K562 (cell line): ENCODE measurements around the gene SNCG. TPM values are rescaled to one million over a fixed set of nuclear protein-coding genes. Genes with fewer than 3 reads are reported as not detected.

ENCODE experiments used
- CCAR2 ChIP-seq: fragments of 200-400 bp; formaldehyde crosslinking; IDR thresholded peaks from 2 replicates; pipeline ENCODE4 v1.6.1; 2017; ENCODE audit warnings: mild to moderate bottlenecking, low read depth, low read length
- CHD1 ChIP-seq: fragments of 200-600 bp; sonication (generic); IDR thresholded peaks from one replicate; pipeline ENCODE4 v1.6.1; 2012; ENCODE audit warnings: mild to moderate bottlenecking, moderate library complexity, low read length, inconsistent platforms
- CTCF ChIP-seq, 3 experiments: IDR thresholded peaks in 2 of 3; conservative IDR thresholded peaks in 1 of 3; 2 replicates each; pipeline ENCODE4 v1.5.1; 2011 to 2012; ENCODE audit warnings: low read length in 3 of 3, mild to moderate bottlenecking in 3 of 3, control low read depth in 2 of 3, improper control_type of control experiment in 1 of 3, inconsistent platforms in 1 of 3, low read depth in 1 of 3, mixed read lengths in 1 of 3, moderate library complexity in 1 of 3; ENCODE audit not compliant: insufficient read depth in 2 of 3
- DEAF1 ChIP-seq: fragments of 450-650 bp; formaldehyde crosslinking; IDR thresholded peaks from 2 replicates; pipeline ENCODE4 v1.4.0; 2020; ENCODE audit warnings: mild to moderate bottlenecking, moderate library complexity
- FOXA3 ChIP-seq, 2 experiments: fragments of 450-650 bp in 1 of 2; sonication (generic) in 1 of 2; formaldehyde crosslinking; IDR thresholded peaks in 1 of 2; conservative IDR thresholded peaks in 1 of 2; 2 replicates each; pipeline versions ENCODE4 v1.4.0 to v1.8.0; 2020 to 2022; ENCODE audit warnings: mild to moderate bottlenecking in 2 of 2, missing genetic modification reagents in 1 of 2
- FOXP1 ChIP-seq: sonication (generic); formaldehyde crosslinking; IDR thresholded peaks from 2 replicates; pipeline ENCODE4 v1.8.0; 2022; ENCODE audit warnings: mild to moderate bottlenecking, missing genetic modification reagents
- GATAD2A ChIP-seq: fragments of 450-650 bp; IDR thresholded peaks from 2 replicates; pipeline ENCODE4 v1.6.1; 2017
- HDAC2 ChIP-seq: fragments of 450-650 bp; IDR thresholded peaks from 2 replicates; pipeline ENCODE4 v1.6.1; 2016; ENCODE audit warnings: mild to moderate bottlenecking
- HDAC8 ChIP-seq: fragments of 450-650 bp; IDR thresholded peaks from 2 replicates; pipeline ENCODE4 v1.6.1; 2016; ENCODE audit warnings: mild to moderate bottlenecking, missing genetic modification characterization, moderate library complexity, missing compliant biosample characterization
- NFE2 ChIP-seq: IDR thresholded peaks from 2 replicates; pipeline ENCODE4 v1.6.1; 2014; ENCODE audit warnings: antibody characterized with exemption, low read depth
- PATZ1 ChIP-seq: fragments of 250-450 bp; sonication (Bioruptor Pico); IDR thresholded peaks from 2 replicates; pipeline ENCODE4 v1.5.0; 2020; ENCODE audit warnings: mild to moderate bottlenecking, borderline replicate concordance
- PHF21A ChIP-seq: fragments of 450-650 bp; IDR thresholded peaks from 2 replicates; pipeline ENCODE4 v1.6.1; 2017; ENCODE audit warnings: low read depth, borderline replicate concordance
- ZNF217 ChIP-seq: sonication (generic); formaldehyde crosslinking; IDR thresholded peaks from 2 replicates; pipeline ENCODE4 v1.8.0; 2022; ENCODE audit warnings: mild to moderate bottlenecking, missing genetic modification reagents
- polyA plus RNA-seq, 8 experiments: library from polyadenylated mRNA; depleted of rRNA in 4 of 8; stranded (reverse) in 5 of 8; unstranded in 3 of 8; fragments of >200 nt; fragmentation: Nextera tagmentation in 2 of 8; fragmentation: Illumina TruSeq in 1 of 8; extraction: Ambion mirVana in 2 of 8; extraction: Trizol in 1 of 8; gene quantifications; 2 replicates each; pipeline versions ENCODE4 v1.2.1 to v1.2.3, GENCODE V29; 2011 to 2014; ENCODE audit warnings: inconsistent platforms in 1 of 8, missing spikeins in 1 of 8
- total RNA-seq, 7 experiments: library from RNA; depleted of rRNA in 6 of 7; stranded (reverse); fragments of >200 nt in 6 of 7; fragmentation: Illumina TruSeq in 2 of 7; extraction: Trizol in 2 of 7; gene quantifications; 2 replicates each; pipeline versions ENCODE4 v1.2.1 to v1.2.3, GENCODE V29; 2011 to 2021; ENCODE audit warnings: low replicate concordance in 1 of 7

SNCG gene
- total and polyA plus RNA-seq, 9 of the 15 experiments (the other 6 are each of a cell fraction or from before 2014, with no cell fraction given), result 9.8 to 146 (median 93.6) TPM

GRCh38 chr10:86958901-86959736 lies 720 bp downstream of the SNCG start (continued):
- TF ChIP-seq FOXA3 (CRISPR knock-in tag; conservative IDR thresholded peaks at IDR 0.05 in 1 of 2, IDR thresholded peaks at IDR 0.05 in 1 of 2) (no peak), CHD1 (no peak), NFE2 (peak; percentile 93), PATZ1 (no peak), FOXP1 (no peak), ZNF217 (CRISPR knock-in tag) (no peak), PHF21A (0 out of 2 replicates have a peak, but pooled peaks have one; percentile 21), HDAC8 (no peak), HDAC2 (peak; percentile 65; the same call in 1 of the 2 replicates), DEAF1 (CRISPR knock-in tag) (no peak), GATAD2A (0 out of 2 replicates have a peak, but pooled peaks have one; percentile 29), CCAR2 (no peak), CTCF (IDR thresholded peaks at IDR 0.05 in 2 of 3, conservative IDR thresholded peaks at IDR 0.05 in 1 of 3; ENCODE audit: insufficient read depth in 2 of 3, low read depth in 1 of 3, low read length in 3 of 3) (no peak)
- TF ChIP-seq, all 486 proteins: peak for 69
